ENCODE results near the gene OVOL1.
A peak's percentile ranks its signal among the peaks of the same experiment; 100 is the strongest.
"Not testable (repeated sequence)": the region's sequence is repeated elsewhere in the genome, so short reads cannot be mapped to it uniquely, and the experiment has no call there.

Gene OVOL1

GRCh38 chr11:65786786-65787636 lies at the start of gene OVOL1:
OVOL1 (plus strand) TSS chr11:65787063; CDS start chr11:65787374, 311 bp downstream.
- DNase-seq: no peak

GRCh38 chr11:65739022-65739421 lies 47.8 kb upstream of the OVOL1 start:
- DNase-seq: no peak

GRCh38 chr11:65741185-65741584 lies 45.7 kb upstream of the OVOL1 start:
- no peak for DNase-seq

- DNase-seq: no peak
These were observed 44.5 kb upstream of the OVOL1 start for GRCh38 chr11:65742353-65742752.

- DNase-seq: no peak
These were observed 43.2 kb upstream of the OVOL1 start for GRCh38 chr11:65743681-65744025.

GRCh38 chr11:65744026-65744698 lies 42.7 kb upstream of the OVOL1 start:
- no peak for DNase-seq

- no peak for DNase-seq
These were observed 42.2 kb upstream of the OVOL1 start for GRCh38 chr11:65744699-65745042.

- DNase-seq: no peak
These were observed 41.8 kb upstream of the OVOL1 start for GRCh38 chr11:65745049-65745448.

GRCh38 chr11:65762169-65762568 lies 24.7 kb upstream of the OVOL1 start:
- not testable (repeated sequence) for DNase-seq

- not testable (repeated sequence) for DNase-seq
These were observed 24.0 kb upstream of the OVOL1 start for GRCh38 chr11:65762816-65763215.

- no peak for DNase-seq
These were observed 22.4 kb upstream of the OVOL1 start for GRCh38 chr11:65764434-65764833.

GRCh38 chr11:65766535-65766934 lies 20.3 kb upstream of the OVOL1 start:
- no peak for DNase-seq

- no peak for DNase-seq
These were observed 19.5 kb upstream of the OVOL1 start for GRCh38 chr11:65767406-65767805.

- DNase-seq: not testable (repeated sequence)
These were observed 19.1 kb upstream of the OVOL1 start for GRCh38 chr11:65767806-65768205.

- DNase-seq: no peak
These were observed 15.8 kb upstream of the OVOL1 start for GRCh38 chr11:65770951-65771567.

- DNase-seq: no peak
These were observed 15.2 kb upstream of the OVOL1 start for GRCh38 chr11:65771589-65772112.

- DNase-seq: peak; percentile 72
These were observed 13.0 kb upstream of the OVOL1 start for GRCh38 chr11:65773784-65774411.

GRCh38 chr11:65774525-65775306 lies 12.1 kb upstream of the OVOL1 start:
- DNase-seq: no peak

GRCh38 chr11:65776196-65776595 lies 10.7 kb upstream of the OVOL1 start:
- no peak for DNase-seq

- no peak for DNase-seq
These were observed 10.1 kb upstream of the OVOL1 start for GRCh38 chr11:65776710-65777141.

- DNase-seq: no peak
These were observed 9.6 kb upstream of the OVOL1 start for GRCh38 chr11:65777241-65777640.

GRCh38 chr11:65777821-65778361 lies 9.0 kb upstream of the OVOL1 start:
- DNase-seq: no peak

Measured in 8988T (cell line).